ENCODE results near the gene ASPG.

The ASPG gene

GRCh38 chr14:104138098-104138717, 52.7 kb downstream of the ASPG start, which contains the start of gene KIF26A:
Gene KIF26A, plus strand, starts transcription at chr14:104138587. Its CDS starts 136 bp downstream, at chr14:104138723.
- no peak for TF ChIP-seq CTCF (conservative IDR thresholded peaks at IDR 0.05; ENCODE audit: low read depth, low read length)
- peak; percentile 41 for DNase-seq (ENCODE audit: low read depth)
- peak within 1 kb of the TSS; percentile 57 for H3K4me3 ChIP-seq (ENCODE audit: low read depth, low read length)

GRCh38 chr14:104138718-104139459, 53.4 kb downstream of the ASPG start:
- H3K4me3 ChIP-seq (ENCODE audit: low read depth, low read length): peak overlapping the region; percentile 57
- peak; percentile 16 for DNase-seq (ENCODE audit: low read depth)
- no peak for TF ChIP-seq CTCF (conservative IDR thresholded peaks at IDR 0.05; ENCODE audit: low read depth, low read length)

- no peak for DNase-seq (ENCODE audit: low read depth)
- H3K4me3 ChIP-seq (ENCODE audit: low read depth, low read length): peak overlapping the region; percentile 57
- no peak for TF ChIP-seq CTCF (conservative IDR thresholded peaks at IDR 0.05; ENCODE audit: low read depth, low read length)
These were observed 54.1 kb downstream of the ASPG start for GRCh38 chr14:104139460-104140212.

- DNase-seq (ENCODE audit: low read depth): no peak
- TF ChIP-seq CTCF (conservative IDR thresholded peaks at IDR 0.05; ENCODE audit: low read depth, low read length): no peak
- no peak overlapping the region for H3K4me3 ChIP-seq (ENCODE audit: low read depth, low read length)
These were observed 54.6 kb downstream of the ASPG start for GRCh38 chr14:104140213-104140462.

GRCh38 chr14:104140463-104141331, 55.2 kb downstream of the ASPG start:
- H3K4me3 ChIP-seq (ENCODE audit: low read depth, low read length): no peak overlapping the region
- no peak for TF ChIP-seq CTCF (conservative IDR thresholded peaks at IDR 0.05; ENCODE audit: low read depth, low read length)
- no peak for DNase-seq (ENCODE audit: low read depth)

- no peak for DNase-seq (ENCODE audit: low read depth)
- no peak overlapping the region for H3K4me3 ChIP-seq (ENCODE audit: low read depth, low read length)
- TF ChIP-seq CTCF (conservative IDR thresholded peaks at IDR 0.05; ENCODE audit: low read depth, low read length): no peak
These were observed 56.2 kb downstream of the ASPG start for GRCh38 chr14:104141621-104142091.

Data from choroid plexus epithelial cell (primary cell).